Measurements from ENCODE around the gene NUDT3. TPM values are rescaled to one million over a fixed set of nuclear protein-coding genes. Genes with fewer than 3 reads are reported as not detected.
A peak's percentile ranks its signal among the peaks of the same experiment; 100 is the strongest.
"Not testable (repeated sequence)": the region's sequence is repeated elsewhere in the genome, so short reads cannot be mapped to it uniquely, and the experiment has no call there.

The NUDT3 gene
- total RNA-seq, 2 donors from 2014 or later, result 19.5 to 21.9 TPM

GRCh38 chr6:34248198-34248726 lies 144.2 kb downstream of the NUDT3 start:
- DNase-seq (peak; percentile 77 to 81), ATAC-seq (peak; percentile 55)
- intact Hi-C loops (cut with DNase I, micrococcal nuclease), result loop anchor here (5.0 to 10.0 kb wide), 2 partner anchors 167 to 169 kb away; no protein-coding TSS in a partner anchor

- no peak for DNase-seq
- intact Hi-C loops (cut with DNase I, micrococcal nuclease), result loop anchor here (5.0 to 10.0 kb wide), 2 partner anchors 167 to 170 kb away; no protein-coding TSS in a partner anchor
- ATAC-seq, result no peak
These were observed 144.8 kb downstream of the NUDT3 start for GRCh38 chr6:34247481-34248197.

GRCh38 chr6:34246563-34247391 lies 145.7 kb downstream of the NUDT3 start:
- peak in 1 of 2 donors; percentile 48 for DNase-seq
- ATAC-seq, result no peak
- intact Hi-C loops (cut with DNase I, micrococcal nuclease), result loop anchor here (5.0 to 10.0 kb wide), 2 partner anchors 168 to 171 kb away; no protein-coding TSS in a partner anchor

- DNase-seq (no peak), ATAC-seq (no peak)
- intact Hi-C loops (cut with DNase I, micrococcal nuclease), result loop anchor here (5.0 to 10.0 kb wide), 2 partner anchors 169 to 171 kb away; no protein-coding TSS in a partner anchor
These were observed 146.3 kb downstream of the NUDT3 start for GRCh38 chr6:34246249-34246562.

GRCh38 chr6:34245761-34246140 lies 146.7 kb downstream of the NUDT3 start:
- intact Hi-C loops (cut with DNase I, micrococcal nuclease), result loop anchor here (5.0 to 10.0 kb wide), 2 partner anchors 169 to 172 kb away; no protein-coding TSS in a partner anchor
- not testable (repeated sequence) for ATAC-seq, DNase-seq

GRCh38 chr6:34245032-34245760 lies 147.3 kb downstream of the NUDT3 start:
- intact Hi-C loops (cut with DNase I, micrococcal nuclease), result loop anchor here (5.0 to 10.0 kb wide), 2 partner anchors 170 to 172 kb away; no protein-coding TSS in a partner anchor
- not testable (repeated sequence) for DNase-seq, ATAC-seq

- ATAC-seq (no peak), DNase-seq (peak in 1 of 2 donors; percentile 40)
- intact Hi-C loops (cut with DNase I, micrococcal nuclease), result loop anchor here in 1 of 2 donors (10.0 kb wide), 1 partner anchor 171 kb away; no protein-coding TSS in a partner anchor
These were observed 148.3 kb downstream of the NUDT3 start for GRCh38 chr6:34243901-34244884.

- ATAC-seq (no peak), DNase-seq (no peak)
- intact Hi-C loops (cut with DNase I, micrococcal nuclease), result loop anchor here in 1 of 2 donors (10.0 kb wide), 1 partner anchor 172 kb away; no protein-coding TSS in a partner anchor
These were observed 149.2 kb downstream of the NUDT3 start for GRCh38 chr6:34243131-34243771.

- intact Hi-C loops (cut with DNase I, micrococcal nuclease), result loop anchor here in 1 of 2 donors (10.0 kb wide), 1 partner anchor 172 kb away; no protein-coding TSS in a partner anchor
- ATAC-seq (no peak), DNase-seq (no peak)
These were observed 150.0 kb downstream of the NUDT3 start for GRCh38 chr6:34242252-34243130.

- DNase-seq (no peak), ATAC-seq (no peak)
- intact Hi-C loops (cut with DNase I, micrococcal nuclease), result loop anchor here in 1 of 2 donors (10.0 kb wide), 1 partner anchor 173 kb away; no protein-coding TSS in a partner anchor
These were observed 150.9 kb downstream of the NUDT3 start for GRCh38 chr6:34241351-34242215.

- intact Hi-C loops (cut with DNase I, micrococcal nuclease), result loop anchor here in 1 of 2 donors (10.0 kb wide), 1 partner anchor 174 kb away; no protein-coding TSS in a partner anchor
- ATAC-seq, result no peak
- DNase-seq, result no peak
These were observed 151.9 kb downstream of the NUDT3 start for GRCh38 chr6:34240329-34241248.

GRCh38 chr6:34239893-34240292 lies 152.6 kb downstream of the NUDT3 start:
- ATAC-seq (no peak), DNase-seq (no peak)
- intact Hi-C loops (cut with DNase I, micrococcal nuclease), result loop anchor here in 1 of 2 donors (10.0 kb wide), 1 partner anchor 175 kb away; no protein-coding TSS in a partner anchor

GRCh38 chr6:34239500-34239825 lies 153.0 kb downstream of the NUDT3 start:
- DNase-seq, result no peak
- no peak for ATAC-seq
- intact Hi-C loops (cut with DNase I, micrococcal nuclease), result no loop called here

Data from left colon (tissue), 2 donors.